K562 (cell line): ENCODE results near the gene FAM32A. TPM values are rescaled to one million over a fixed set of nuclear protein-coding genes. Genes with fewer than 3 reads are reported as not detected.

Experiments used
- ATAC-seq: fragments of 200-7000 bp; cut with Tn5 transposase; 3 replicates; pipeline ENCODE4 v1.9.1; 2020; ENCODE audit warnings: moderate library complexity
- BruUV-seq: library from RNA; stranded (reverse); fragments of 400-500 nt; replicated peaks from 2 replicates; lab custom pipeline; 2021; lab: Mats Ljungman, UMichigan
- CTCF ChIA-PET: fragments of 300-600 bp; formaldehyde crosslinking; extraction: SDS; loops from one replicate; lab custom pipeline; 2021; ENCODE audit warnings: low intra/inter-chr PET ratio; lab: Yijun Ruan, JAX
- POLR2A ChIA-PET: fragments of 300-600, 350-650 bp; sonication (Branson Sonifier 250); formaldehyde crosslinking; extraction: SDS; loops from one replicate; lab custom pipeline; 2021; ENCODE audit warnings: antibody characterized with exemption, inconsistent platforms; lab: Yijun Ruan, JAX
- DNase-seq, 4 experiments: peaks; one replicate each; pipeline versions ENCODE4 v3.0.0 to v3.0.0-alpha.2; 2011 to 2018; ENCODE audit warnings: low spot score in 3 of 4, mixed read lengths in 3 of 4; ENCODE audit errors: extremely low read depth in 1 of 4
- FAIRE-seq: peaks from 2 replicates; lab custom pipeline; 2011; peaks lifted over from hg19 to GRCh38; lab: Jason Lieb, UNC
- H2AFZ ChIP-seq: 2 replicates; pipeline ENCODE4 v1.6.0; 2011; ENCODE audit warnings: low read depth, low read length, control low read depth, inconsistent platforms
- H3K27ac ChIP-seq: fragments of 200-600 bp; 3 replicates; pipeline ENCODE4 v1.8.0; 2011; ENCODE audit warnings: low read depth, mild to moderate bottlenecking, control low read depth, inconsistent platforms, low read length, moderate library complexity, mixed read lengths; ENCODE audit errors: extremely low read depth
- H3K27me3 ChIP-seq, 2 experiments: fragments of 300-600 bp in 1 of 2; 2 replicates in 1 of 2; 3 replicates in 1 of 2; pipeline versions ENCODE4 v1.6.0 to v1.8.0; 2011; ENCODE audit warnings: inconsistent platforms in 2 of 2, low read length in 2 of 2, mild to moderate bottlenecking in 1 of 2, mixed read lengths in 1 of 2, moderate library complexity in 1 of 2; ENCODE audit not compliant: control insufficient read depth in 2 of 2, insufficient read depth in 2 of 2
- H3K36me3 ChIP-seq: fragments of 300-600 bp; 3 replicates; pipeline ENCODE4 v1.8.0; 2011; ENCODE audit warnings: mild to moderate bottlenecking, low read length, inconsistent platforms; ENCODE audit not compliant: control insufficient read depth, insufficient read depth
- H3K4me1 ChIP-seq, 2 experiments: fragments of 200-600 bp in 1 of 2; replicated peaks in 1 of 2; 2 replicates in 1 of 2; 3 replicates in 1 of 2; pipeline versions ENCODE4 v1.5.1 to v1.8.0; 2011; ENCODE audit warnings: inconsistent platforms in 2 of 2, low read length in 2 of 2, mild to moderate bottlenecking in 1 of 2, mixed read lengths in 1 of 2, moderate library complexity in 1 of 2; ENCODE audit not compliant: control insufficient read depth in 2 of 2, insufficient read depth in 2 of 2
- H3K4me2 ChIP-seq: 2 replicates; pipeline ENCODE4 v1.6.1; 2011; ENCODE audit warnings: low read length, control low read depth, inconsistent platforms, mixed read lengths; ENCODE audit not compliant: insufficient read depth
- H3K4me3 ChIP-seq: fragments of 200-600 bp; sonication (generic), shearing (Covaris generic); 2 replicates; pipeline ENCODE4 v1.5.1; 2016; ENCODE audit warnings: control low read depth, inconsistent platforms
- H3K79me2 ChIP-seq: fragments of 200-600 bp; 3 replicates; pipeline ENCODE4 v1.8.0; 2011; ENCODE audit warnings: low read length, inconsistent platforms; ENCODE audit not compliant: control insufficient read depth, insufficient read depth
- H3K9ac ChIP-seq, 2 experiments: 2 replicates each; pipeline versions ENCODE4 v1.6.0 to v1.6.1; 2011; ENCODE audit warnings: low read depth in 2 of 2, low read length in 2 of 2, control low read depth in 1 of 2, inconsistent platforms in 1 of 2, mild to moderate bottlenecking in 1 of 2, mixed read lengths in 1 of 2; ENCODE audit not compliant: insufficient read depth in 1 of 2
- H3K9me1 ChIP-seq: one replicate; pipeline ENCODE4 v1.6.0; 2011; ENCODE audit warnings: inconsistent platforms, mild to moderate bottlenecking, low read length, moderate library complexity; ENCODE audit not compliant: control insufficient read depth, insufficient read depth
- H3K9me3 ChIP-seq: replicated peaks from 2 replicates; pipeline ENCODE4 v1.5.1; 2011; ENCODE audit warnings: low read depth, low read length, inconsistent platforms; ENCODE audit not compliant: control insufficient read depth, insufficient read depth
- H4K20me1 ChIP-seq: replicated peaks from 2 replicates; pipeline ENCODE4 v1.6.1; 2011; ENCODE audit warnings: low read length, inconsistent platforms, mixed read lengths; ENCODE audit not compliant: control insufficient read depth, insufficient read depth
- CBX3 ChIP-seq, 2 experiments: IDR thresholded peaks; 1 replicate in 1 of 2; 2 replicates in 1 of 2; pipeline ENCODE4 v1.6.1; 2012; ENCODE audit warnings: inconsistent platforms in 2 of 2, low read length in 2 of 2, borderline replicate concordance in 1 of 2, control low read depth in 1 of 2
- NCOA4 ChIP-seq: fragments of 450-650 bp; IDR thresholded peaks from 2 replicates; pipeline ENCODE4 v1.6.1; 2018; ENCODE audit warnings: mild to moderate bottlenecking; ENCODE audit not compliant: partially characterized antibody
- NCOA6 ChIP-seq: fragments of 450-650 bp; IDR thresholded peaks from 2 replicates; pipeline ENCODE4 v1.6.1; 2017; ENCODE audit warnings: mild to moderate bottlenecking
- PTRF ChIP-seq: fragments of 450-650 bp; IDR thresholded peaks from 2 replicates; pipeline ENCODE4 v1.6.1; 2016; ENCODE audit warnings: mild to moderate bottlenecking, missing genetic modification characterization, missing compliant biosample characterization
- SMARCB1 ChIP-seq: IDR thresholded peaks from 2 replicates; pipeline ENCODE4 v1.6.1; 2011; ENCODE audit warnings: improper control_type of control experiment, low read depth; ENCODE audit not compliant: insufficient read length
- WGBS: fragments of 100-300 bp; shearing (Covaris generic); methylation state at CpG from one replicate; pipeline ENCODE4 v1.1.6; 2016; ENCODE audit warnings: low coverage, mixed read lengths; ENCODE audit not compliant: insufficient coverage; ENCODE audit errors: missing lambda C conversion rate; 5-methylcytosine and 5-hydroxymethylcytosine counted together
- in situ Hi-C: fragments of 300-500 bp; cut with MboI; formaldehyde crosslinking; loops from 4 replicates; pipeline ENCODE4 v1.15.0; 2018; ENCODE audit warnings: inconsistent platforms, mixed read lengths
- intact Hi-C: fragments of 100-400 bp; cut with micrococcal nuclease; formaldehyde crosslinking; loops from 2 replicates; pipeline ENCODE4 v1.14.2; 2022
- polyA plus RNA-seq, 8 experiments: library from polyadenylated mRNA; depleted of rRNA in 4 of 8; stranded (reverse) in 5 of 8; unstranded in 3 of 8; fragments of >200 nt; fragmentation: Nextera tagmentation in 2 of 8; fragmentation: Illumina TruSeq in 1 of 8; extraction: Ambion mirVana in 2 of 8; extraction: Trizol in 1 of 8; gene quantifications; 2 replicates each; pipeline versions ENCODE4 v1.2.1 to v1.2.3, GENCODE V29; 2011 to 2014; ENCODE audit warnings: inconsistent platforms in 1 of 8, missing spikeins in 1 of 8
- total RNA-seq, 7 experiments: library from RNA; depleted of rRNA in 6 of 7; stranded (reverse); fragments of >200 nt in 6 of 7; fragmentation: Illumina TruSeq in 2 of 7; extraction: Trizol in 2 of 7; gene quantifications; 2 replicates each; pipeline versions ENCODE4 v1.2.1 to v1.2.3, GENCODE V29; 2011 to 2021; ENCODE audit warnings: low replicate concordance in 1 of 7

Gene FAM32A
- total and polyA plus RNA-seq, 9 of the 15 experiments (the other 6 are each of a cell fraction or from before 2014, with no cell fraction given): 30.7 to 96.7 (median 73.7) TPM

- no peaks in the 10 kb centered on the region for H3K79me2 ChIP-seq
- no TSS peak for BruUV-seq
- no peaks in the 10 kb centered on the region for H4K20me1 ChIP-seq
- no peaks in the 10 kb centered on the region for H3K9me3 ChIP-seq
- ChIA-PET CTCF (no interaction called here), POLR2A (interaction anchor here (1.1 to 1.2 kb wide), 2 partner anchors 83 to 98 kb away, joined by 3 to 5 read pairs; no protein-coding TSS in a partner anchor)
- no peaks in the 10 kb centered on the region for H3K36me3 ChIP-seq
- no peak overlapping the region for H3K4me3 ChIP-seq
- TF ChIP-seq PTRF (tag) (no peak), CBX3 (IDR thresholded peaks at IDR 0.05; ENCODE audit: borderline replicate concordance in 1 of 2, low read length in 2 of 2) (no peak), NCOA6 (no peak), SMARCB1 (no peak), NCOA4 (no peak)
- no peak overlapping the region for H2AFZ ChIP-seq
- no peak overlapping the region for H3K27ac ChIP-seq
- in situ Hi-C loops: no loop called here
- 13% methylated on average over 6 of the region's 6 CpGs for WGBS
- intact Hi-C loops: no loop called here
- no peaks in the 10 kb centered on the region; a peak in 2 of 5 replicates for H3K4me1 ChIP-seq
- DNase-seq (no peak), FAIRE-seq (no peak), ATAC-seq (no peak)
- H3K27me3 ChIP-seq: peaks cover 0 to 4% of the 10 kb centered on the region in 2 experiments; a peak in 1 of 5 replicates
- no peaks in the 10 kb centered on the region for H3K9me1 ChIP-seq
- H3K4me2 ChIP-seq: no peak overlapping the region
- no peak overlapping the region for H3K9ac ChIP-seq
Observed at GRCh38 chr19:16160445-16160942, 24.7 kb upstream of the FAM32A start.
